EL (cell line): ENCODE data around the gene CPA1.

Source experiments
- DNase-seq: peaks from one replicate; pipeline ENCODE4 v3.0.0-alpha.2; 2016

CPA1 gene

GRCh38 chr7:130397051-130397757 is 16.9 kb downstream of the CPA1 start:
- DNase-seq, result no peak

- DNase-seq, result no peak
Measured at GRCh38 chr7:130397758-130398073, 17.4 kb downstream of the CPA1 start.

- DNase-seq, result no peak
Measured at GRCh38 chr7:130398526-130399090, 18.3 kb downstream of the CPA1 start.

GRCh38 chr7:130400120-130400572 is 19.9 kb downstream of the CPA1 start:
- peak; percentile 32 for DNase-seq

- no peak for DNase-seq
Measured at GRCh38 chr7:130401101-130401500, 20.8 kb downstream of the CPA1 start.

- DNase-seq, result no peak
Measured at GRCh38 chr7:130401578-130401977, 21.3 kb downstream of the CPA1 start.

- DNase-seq, result no peak
Measured at GRCh38 chr7:130405003-130405402, 24.7 kb downstream of the CPA1 start.

- peak; percentile 18 for DNase-seq
Measured at GRCh38 chr7:130409067-130409711, 28.9 kb downstream of the CPA1 start.

- peak; percentile 27 for DNase-seq
Measured at GRCh38 chr7:130409712-130410072, 29.4 kb downstream of the CPA1 start.

GRCh38 chr7:130410868-130411541 is 30.7 kb downstream of the CPA1 start:
- DNase-seq, result no peak

- DNase-seq, result no peak
Measured at GRCh38 chr7:130413201-130413600, 32.9 kb downstream of the CPA1 start.

GRCh38 chr7:130415006-130415405 is 34.7 kb downstream of the CPA1 start:
- no peak for DNase-seq

GRCh38 chr7:130417213-130417612 is 36.9 kb downstream of the CPA1 start:
- DNase-seq, result no peak

- no peak for DNase-seq
Measured at GRCh38 chr7:130418306-130418705, 38.0 kb downstream of the CPA1 start.

GRCh38 chr7:130419658-130420057 is 39.4 kb downstream of the CPA1 start:
- no peak for DNase-seq

GRCh38 chr7:130420943-130421578 is 40.8 kb downstream of the CPA1 start:
- DNase-seq, result no peak

GRCh38 chr7:130421684-130422083 is 41.4 kb downstream of the CPA1 start:
- DNase-seq, result no peak

- no peak for DNase-seq
Measured at GRCh38 chr7:130423501-130424037, 43.3 kb downstream of the CPA1 start.

GRCh38 chr7:130425796-130426195 is 45.5 kb downstream of the CPA1 start:
- DNase-seq, result no peak

GRCh38 chr7:130426564-130426963 is 46.3 kb downstream of the CPA1 start:
- DNase-seq, result no peak

- DNase-seq, result no peak
Measured at GRCh38 chr7:130429019-130429418, 48.7 kb downstream of the CPA1 start.

- no peak for DNase-seq
Measured at GRCh38 chr7:130430115-130430514, 49.8 kb downstream of the CPA1 start.
